Neural cell (in vitro differentiated cells): ENCODE measurements around the gene GPR183. TPM values are rescaled to one million over a fixed set of nuclear protein-coding genes. Genes with fewer than 3 reads are reported as not detected.
A peak's percentile ranks its signal among the peaks of the same experiment; 100 is the strongest.

Experiments
- H2AFZ ChIP-seq: fragments of 200-600, 300-800 bp; sonication (generic), shearing (Covaris generic); 2 replicates; pipeline ENCODE4 v1.6.0; 2014; ENCODE audit warnings: low read depth, mild to moderate bottlenecking, antibody characterized with exemption, low read length, moderate library complexity
- H3F3A ChIP-seq: fragments of 200-600 bp; shearing (Covaris generic); 2 replicates; pipeline ENCODE4 v1.6.1; 2016; ENCODE audit warnings: mild to moderate bottlenecking, moderate library complexity, mixed read lengths, antibody characterized with exemption, low read length; ENCODE audit not compliant: insufficient read depth, poor library complexity, severe bottlenecking
- H3K27ac ChIP-seq: fragments of 200-600, 300-800 bp; sonication (generic), shearing (Covaris generic); 2 replicates; pipeline ENCODE4 v1.5.1; 2014; ENCODE audit warnings: mild to moderate bottlenecking, low read length, moderate library complexity
- H3K27me3 ChIP-seq: fragments of 300-800, 200-600 bp; sonication (generic), shearing (Covaris generic); 2 replicates; pipeline ENCODE4 v1.6.0; 2014; ENCODE audit warnings: mild to moderate bottlenecking, low read depth, low read length, moderate library complexity; ENCODE audit not compliant: insufficient read depth
- H3K36me3 ChIP-seq: fragments of 300-800, 200-600 bp; sonication (generic), shearing (Covaris generic); 2 replicates; pipeline ENCODE4 v1.5.1; 2014; ENCODE audit warnings: mild to moderate bottlenecking, antibody characterized with exemption, low read length, moderate library complexity; ENCODE audit not compliant: insufficient read depth
- H3K4me2 ChIP-seq: fragments of 300-800, 200-600 bp; sonication (generic), shearing (Covaris generic); 2 replicates; pipeline ENCODE4 v1.6.0; 2014; ENCODE audit warnings: mild to moderate bottlenecking, low read length
- H3K4me3 ChIP-seq: fragments of 300-800, 200-600 bp; sonication (generic), shearing (Covaris generic); 2 replicates; pipeline ENCODE4 v1.5.1; 2014; ENCODE audit warnings: mild to moderate bottlenecking, low read length, moderate library complexity
- H3K79me2 ChIP-seq: fragments of 200-600 bp; shearing (Covaris generic); replicated peaks from 2 replicates; pipeline ENCODE4 v1.6.0; 2014; ENCODE audit warnings: mild to moderate bottlenecking, low read length, moderate library complexity; ENCODE audit not compliant: insufficient read depth
- H3K9ac ChIP-seq: fragments of 300-800, 200-600 bp; sonication (generic), shearing (Covaris generic); 2 replicates; pipeline ENCODE4 v1.6.1; 2016; ENCODE audit warnings: mild to moderate bottlenecking, low read length, mixed read lengths
- H3K9me2 ChIP-seq: fragments of 200-600 bp; shearing (Covaris generic); 2 replicates; pipeline ENCODE4 v1.6.1; 2016; ENCODE audit warnings: mild to moderate bottlenecking, low read length, mixed read lengths; ENCODE audit not compliant: insufficient read depth
- H3K9me3 ChIP-seq: fragments of 200-600, 300-800 bp; sonication (generic), shearing (Covaris generic); 2 replicates; pipeline ENCODE4 v1.6.1; 2016; ENCODE audit warnings: mild to moderate bottlenecking, mixed run types, low read length, moderate library complexity, mixed read lengths
- H4K20me1 ChIP-seq: fragments of 200-600 bp; shearing (Covaris generic); 2 replicates; pipeline ENCODE4 v1.6.1; 2016; ENCODE audit warnings: mild to moderate bottlenecking, mixed run types; ENCODE audit not compliant: insufficient read depth
- EP300 ChIP-seq: fragments of 450-650 bp; conservative IDR thresholded peaks from 2 replicates; pipeline ENCODE4 v1.6.1; 2014; ENCODE audit warnings: antibody characterized with exemption, mild to moderate bottlenecking, moderate library complexity; ENCODE audit not compliant: poor library complexity, severe bottlenecking
- EZH2 ChIP-seq: fragments of 200-600, 300-800 bp; shearing (Covaris generic), sonication (generic); IDR thresholded peaks from 2 replicates; pipeline ENCODE4 v1.6.1; 2014; ENCODE audit warnings: antibody characterized with exemption, low read length, borderline replicate concordance, mild to moderate bottlenecking; ENCODE audit not compliant: insufficient read depth, poor library complexity, severe bottlenecking
- MXI1 ChIP-seq: fragments of 450-650 bp; conservative IDR thresholded peaks from 2 replicates; pipeline ENCODE4 v1.6.1; 2014; ENCODE audit warnings: antibody characterized with exemption, mild to moderate bottlenecking; ENCODE audit not compliant: poor library complexity, severe bottlenecking
- POLR2AphosphoS5 ChIP-seq: IDR thresholded peaks from 2 replicates; pipeline ENCODE4 v1.6.1; 2012
- RAD21 ChIP-seq: fragments of 450-650 bp; conservative IDR thresholded peaks from 2 replicates; pipeline ENCODE4 v1.6.1; 2014; ENCODE audit warnings: antibody characterized with exemption, mild to moderate bottlenecking, moderate library complexity
- SMC3 ChIP-seq: fragments of 450-650 bp; conservative IDR thresholded peaks from 2 replicates; pipeline ENCODE4 v1.6.1; 2014; ENCODE audit warnings: antibody characterized with exemption, mild to moderate bottlenecking, moderate library complexity; ENCODE audit not compliant: poor library complexity
- TAF1 ChIP-seq: IDR thresholded peaks from 2 replicates; pipeline ENCODE4 v1.6.1; 2012; ENCODE audit warnings: low read depth
- polyA plus RNA-seq: library from polyadenylated mRNA; depleted of rRNA; stranded (reverse); fragments of >200 nt; gene quantifications from 2 replicates; pipeline ENCODE4 v1.2.3, GENCODE V29; 2014
- TF ChIP-seq, protein P1 (sequence below): fragments of 450-650 bp; IDR thresholded peaks from 2 replicates; pipeline ENCODE4 v1.5.1; 2014; ENCODE audit warnings: antibody characterized with exemption, mild to moderate bottlenecking, moderate library complexity; ENCODE audit not compliant: poor library complexity, severe bottlenecking
- TF ChIP-seq, protein P2 (sequence below): IDR thresholded peaks from 2 replicates; pipeline ENCODE4 v1.6.1; 2012; ENCODE audit warnings: borderline replicate concordance

Gene GPR183
- polyA plus RNA-seq, 1 donor from 2014 or later: not detected

DNA sequence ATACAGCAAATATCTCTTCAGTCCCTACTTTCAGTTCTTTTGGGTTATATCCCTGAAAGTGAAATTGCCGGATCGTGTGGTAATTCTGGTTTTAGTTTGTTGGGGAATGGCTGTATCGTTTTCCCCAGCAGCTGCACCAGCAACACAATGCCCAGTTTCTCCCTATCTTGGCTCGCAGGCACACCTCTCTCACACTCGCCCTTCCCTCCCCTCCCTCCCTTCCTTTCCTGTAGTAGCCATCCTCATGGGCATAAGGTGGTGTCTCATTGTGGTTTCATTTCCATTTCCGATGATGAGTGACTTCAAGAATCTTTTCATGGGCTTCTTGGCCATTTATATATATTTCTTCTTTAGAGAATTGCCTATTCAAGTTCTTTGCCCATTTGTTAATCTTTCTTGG lies 40.4 kb downstream of the GPR183 start:
- no peaks in the 10 kb centered on the region for H3K9me3 ChIP-seq
- TF ChIP-seq TAF1 (no peak), MXI1 (no peak), SMC3 (no peak)
- no peaks in the 10 kb centered on the region for H3K79me2 ChIP-seq
- H3K9ac ChIP-seq: no peak overlapping the region
- H3K36me3 ChIP-seq: no peaks in the 10 kb centered on the region
- no peak overlapping the region for H2AFZ ChIP-seq
- no peaks in the 10 kb centered on the region for H3K9me2 ChIP-seq
- no peak overlapping the region for H3K27ac ChIP-seq
- H4K20me1 ChIP-seq: no peaks in the 10 kb centered on the region
- H3K27me3 ChIP-seq: no peaks in the 10 kb centered on the region
- no peak overlapping the region for H3K4me2 ChIP-seq
- no peaks in the 10 kb centered on the region for H3F3A ChIP-seq
- H3K4me3 ChIP-seq: no peak overlapping the region

DNA sequence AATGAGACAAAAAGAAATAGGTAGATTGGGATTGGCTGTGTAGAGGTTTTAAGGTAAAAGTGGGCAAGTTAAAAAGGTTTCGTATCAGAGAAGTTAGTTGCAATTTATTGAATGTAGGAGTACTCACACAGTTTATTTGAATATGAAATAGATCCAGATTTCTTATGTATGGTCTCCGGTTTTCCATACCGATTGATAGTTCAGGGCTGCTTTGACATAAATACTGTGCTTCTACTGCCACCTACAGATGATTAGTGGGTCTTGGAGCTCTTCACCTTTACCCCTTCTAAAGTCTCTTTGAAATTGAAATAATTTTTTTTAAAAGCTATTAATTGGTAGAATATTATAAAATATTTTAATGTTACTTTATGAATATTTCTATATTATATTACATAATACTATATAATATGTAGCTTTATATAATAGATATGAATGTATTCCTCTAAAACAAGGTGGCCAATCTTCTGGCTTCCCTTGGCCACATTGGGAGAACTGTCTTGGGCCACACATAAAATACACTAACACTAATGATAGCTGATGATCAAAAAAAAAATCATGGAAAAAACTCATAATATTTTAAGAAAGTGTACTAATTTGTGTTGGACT lies 41.3 kb downstream of the GPR183 start:
- H3K4me2 ChIP-seq: no peak overlapping the region
- no peaks in the 10 kb centered on the region for H3K36me3 ChIP-seq
- no peaks in the 10 kb centered on the region for H4K20me1 ChIP-seq
- TF ChIP-seq, protein P1, sequence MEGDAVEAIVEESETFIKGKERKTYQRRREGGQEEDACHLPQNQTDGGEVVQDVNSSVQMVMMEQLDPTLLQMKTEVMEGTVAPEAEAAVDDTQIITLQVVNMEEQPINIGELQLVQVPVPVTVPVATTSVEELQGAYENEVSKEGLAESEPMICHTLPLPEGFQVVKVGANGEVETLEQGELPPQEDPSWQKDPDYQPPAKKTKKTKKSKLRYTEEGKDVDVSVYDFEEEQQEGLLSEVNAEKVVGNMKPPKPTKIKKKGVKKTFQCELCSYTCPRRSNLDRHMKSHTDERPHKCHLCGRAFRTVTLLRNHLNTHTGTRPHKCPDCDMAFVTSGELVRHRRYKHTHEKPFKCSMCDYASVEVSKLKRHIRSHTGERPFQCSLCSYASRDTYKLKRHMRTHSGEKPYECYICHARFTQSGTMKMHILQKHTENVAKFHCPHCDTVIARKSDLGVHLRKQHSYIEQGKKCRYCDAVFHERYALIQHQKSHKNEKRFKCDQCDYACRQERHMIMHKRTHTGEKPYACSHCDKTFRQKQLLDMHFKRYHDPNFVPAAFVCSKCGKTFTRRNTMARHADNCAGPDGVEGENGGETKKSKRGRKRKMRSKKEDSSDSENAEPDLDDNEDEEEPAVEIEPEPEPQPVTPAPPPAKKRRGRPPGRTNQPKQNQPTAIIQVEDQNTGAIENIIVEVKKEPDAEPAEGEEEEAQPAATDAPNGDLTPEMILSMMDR: peak; percentile 68
- TF ChIP-seq TAF1: no peak
- TF ChIP-seq RAD21: peak; percentile 76
- peak; percentile 66 for TF ChIP-seq SMC3
- TF ChIP-seq EZH2: no peak
- TF ChIP-seq MXI1: no peak
- TF ChIP-seq EP300: no peak
- no peaks in the 10 kb centered on the region for H3F3A ChIP-seq
- no peaks in the 10 kb centered on the region for H3K27me3 ChIP-seq
- H2AFZ ChIP-seq: no peak overlapping the region
- H3K9me3 ChIP-seq: no peaks in the 10 kb centered on the region
- H3K4me3 ChIP-seq: no peak overlapping the region
- no peak overlapping the region for H3K27ac ChIP-seq
- no peaks in the 10 kb centered on the region for H3K79me2 ChIP-seq
- H3K9me2 ChIP-seq: no peaks in the 10 kb centered on the region
- no peak overlapping the region for H3K9ac ChIP-seq

DNA sequence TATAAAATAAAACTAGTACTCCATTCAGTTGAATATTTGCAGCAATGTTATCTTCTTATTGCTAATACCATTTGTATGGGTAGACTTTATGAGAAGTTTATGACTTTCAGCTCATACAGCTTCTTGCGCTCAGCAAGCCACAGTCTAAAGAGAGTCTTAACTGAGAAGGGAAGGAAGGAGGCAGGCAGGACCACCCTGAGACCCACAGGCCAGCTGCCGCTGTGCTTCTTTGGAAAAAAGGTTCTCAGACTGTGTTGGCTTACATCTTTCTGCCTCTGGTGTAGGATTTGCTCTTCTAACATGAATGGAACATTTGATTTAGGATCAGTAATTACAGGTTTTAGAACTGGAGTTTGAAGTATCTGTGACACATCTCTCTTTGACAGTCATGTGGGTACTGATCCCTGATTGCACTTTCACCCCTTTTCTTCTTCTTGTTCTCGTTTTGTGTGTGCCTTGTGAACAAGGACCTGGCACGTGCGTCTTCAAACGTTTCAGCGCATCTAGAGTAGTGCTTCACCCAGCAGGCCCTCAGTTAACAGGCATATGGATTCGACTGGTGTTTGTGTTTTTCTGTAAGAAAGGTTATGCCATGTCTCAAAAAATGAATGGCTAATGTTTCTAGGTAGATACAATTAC lies 41.9 kb downstream of the GPR183 start:
- no peak overlapping the region for H2AFZ ChIP-seq
- no peaks in the 10 kb centered on the region for H3K9me3 ChIP-seq
- no peaks in the 10 kb centered on the region for H3K36me3 ChIP-seq
- H3K4me2 ChIP-seq: no peak overlapping the region
- no peak overlapping the region for H3K4me3 ChIP-seq
- no peaks in the 10 kb centered on the region for H3K9me2 ChIP-seq
- H3K27me3 ChIP-seq: no peaks in the 10 kb centered on the region
- H4K20me1 ChIP-seq: no peaks in the 10 kb centered on the region
- TF ChIP-seq, protein P1: no peak
- TF ChIP-seq SMC3: no peak
- no peak for TF ChIP-seq EZH2
- TF ChIP-seq TAF1: no peak
- TF ChIP-seq EP300: no peak
- no peak for TF ChIP-seq RAD21
- TF ChIP-seq, protein P2, sequence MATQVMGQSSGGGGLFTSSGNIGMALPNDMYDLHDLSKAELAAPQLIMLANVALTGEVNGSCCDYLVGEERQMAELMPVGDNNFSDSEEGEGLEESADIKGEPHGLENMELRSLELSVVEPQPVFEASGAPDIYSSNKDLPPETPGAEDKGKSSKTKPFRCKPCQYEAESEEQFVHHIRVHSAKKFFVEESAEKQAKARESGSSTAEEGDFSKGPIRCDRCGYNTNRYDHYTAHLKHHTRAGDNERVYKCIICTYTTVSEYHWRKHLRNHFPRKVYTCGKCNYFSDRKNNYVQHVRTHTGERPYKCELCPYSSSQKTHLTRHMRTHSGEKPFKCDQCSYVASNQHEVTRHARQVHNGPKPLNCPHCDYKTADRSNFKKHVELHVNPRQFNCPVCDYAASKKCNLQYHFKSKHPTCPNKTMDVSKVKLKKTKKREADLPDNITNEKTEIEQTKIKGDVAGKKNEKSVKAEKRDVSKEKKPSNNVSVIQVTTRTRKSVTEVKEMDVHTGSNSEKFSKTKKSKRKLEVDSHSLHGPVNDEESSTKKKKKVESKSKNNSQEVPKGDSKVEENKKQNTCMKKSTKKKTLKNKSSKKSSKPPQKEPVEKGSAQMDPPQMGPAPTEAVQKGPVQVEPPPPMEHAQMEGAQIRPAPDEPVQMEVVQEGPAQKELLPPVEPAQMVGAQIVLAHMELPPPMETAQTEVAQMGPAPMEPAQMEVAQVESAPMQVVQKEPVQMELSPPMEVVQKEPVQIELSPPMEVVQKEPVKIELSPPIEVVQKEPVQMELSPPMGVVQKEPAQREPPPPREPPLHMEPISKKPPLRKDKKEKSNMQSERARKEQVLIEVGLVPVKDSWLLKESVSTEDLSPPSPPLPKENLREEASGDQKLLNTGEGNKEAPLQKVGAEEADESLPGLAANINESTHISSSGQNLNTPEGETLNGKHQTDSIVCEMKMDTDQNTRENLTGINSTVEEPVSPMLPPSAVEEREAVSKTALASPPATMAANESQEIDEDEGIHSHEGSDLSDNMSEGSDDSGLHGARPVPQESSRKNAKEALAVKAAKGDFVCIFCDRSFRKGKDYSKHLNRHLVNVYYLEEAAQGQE: no peak
- no peak for TF ChIP-seq POLR2AphosphoS5
- TF ChIP-seq MXI1: no peak
- H3K79me2 ChIP-seq: no peaks in the 10 kb centered on the region
- H3K9ac ChIP-seq: no peak overlapping the region
- no peaks in the 10 kb centered on the region for H3F3A ChIP-seq
- H3K27ac ChIP-seq: no peak overlapping the region
